Tibial nerve (tissue), 3 donors: ENCODE results near the gene AP3B1.

Experiments
- POLR2A ChIP-seq, 2 donors: fragments of 450-650 bp; IDR thresholded peaks; one replicate each; pipeline ENCODE4 v1.6.1; 2017; ENCODE audit warnings: antibody characterized with exemption in 2 of 2, mild to moderate bottlenecking in 2 of 2, moderate library complexity in 2 of 2
- TF ChIP-seq, protein P1 (sequence below), 5 experiments: fragments of 200-600 bp in 3 of 5; fragments of 450-650 bp in 2 of 5; sonication (generic) in 3 of 5; IDR thresholded peaks; one replicate each; pipeline ENCODE4 v1.5.1; 2016 to 2019; ENCODE audit warnings: antibody characterized with exemption in 5 of 5, mild to moderate bottlenecking in 3 of 5, moderate library complexity in 2 of 5

DNA sequence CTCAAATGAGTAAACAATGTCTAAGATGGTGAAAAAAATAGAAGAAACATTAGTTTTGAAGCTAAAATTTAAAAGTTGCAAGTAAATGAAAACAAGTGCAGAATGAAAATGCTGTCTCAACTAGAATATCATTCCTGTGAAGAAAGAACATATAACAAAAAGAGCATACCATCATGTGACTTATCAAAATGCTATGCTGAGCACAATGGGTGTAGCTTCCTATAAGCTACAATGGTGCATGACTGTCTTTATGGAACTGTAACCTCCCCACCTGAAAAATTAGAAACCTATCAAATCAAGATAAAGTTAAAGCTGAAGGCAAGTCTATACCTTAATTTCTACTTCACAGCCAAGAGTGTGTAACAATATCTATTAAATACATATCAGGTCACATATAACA lies 192.0 kb downstream of the AP3B1 start:
- TF ChIP-seq, protein P1, sequence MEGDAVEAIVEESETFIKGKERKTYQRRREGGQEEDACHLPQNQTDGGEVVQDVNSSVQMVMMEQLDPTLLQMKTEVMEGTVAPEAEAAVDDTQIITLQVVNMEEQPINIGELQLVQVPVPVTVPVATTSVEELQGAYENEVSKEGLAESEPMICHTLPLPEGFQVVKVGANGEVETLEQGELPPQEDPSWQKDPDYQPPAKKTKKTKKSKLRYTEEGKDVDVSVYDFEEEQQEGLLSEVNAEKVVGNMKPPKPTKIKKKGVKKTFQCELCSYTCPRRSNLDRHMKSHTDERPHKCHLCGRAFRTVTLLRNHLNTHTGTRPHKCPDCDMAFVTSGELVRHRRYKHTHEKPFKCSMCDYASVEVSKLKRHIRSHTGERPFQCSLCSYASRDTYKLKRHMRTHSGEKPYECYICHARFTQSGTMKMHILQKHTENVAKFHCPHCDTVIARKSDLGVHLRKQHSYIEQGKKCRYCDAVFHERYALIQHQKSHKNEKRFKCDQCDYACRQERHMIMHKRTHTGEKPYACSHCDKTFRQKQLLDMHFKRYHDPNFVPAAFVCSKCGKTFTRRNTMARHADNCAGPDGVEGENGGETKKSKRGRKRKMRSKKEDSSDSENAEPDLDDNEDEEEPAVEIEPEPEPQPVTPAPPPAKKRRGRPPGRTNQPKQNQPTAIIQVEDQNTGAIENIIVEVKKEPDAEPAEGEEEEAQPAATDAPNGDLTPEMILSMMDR (IDR thresholded peaks at IDR 0.05): no peak
- TF ChIP-seq POLR2A (IDR thresholded peaks at IDR 0.05): no peak
